C4-2B (cell line): ENCODE results near the gene PDZRN4.

Experiments used
- CTCF ChIP-seq: fragments of 450-650 bp; conservative IDR thresholded peaks from 2 replicates; pipeline ENCODE4 v1.5.1; 2017; ENCODE audit warnings: mild to moderate bottlenecking
- ZFX ChIP-seq: fragments of 450-650 bp; IDR thresholded peaks from 2 replicates; pipeline ENCODE4 v1.6.1; 2017

GRCh38 chr12:41466300-41466699, 278.2 kb downstream of the PDZRN4 start:
- no peak for TF ChIP-seq CTCF
- no peak for TF ChIP-seq ZFX
